Breast epithelium (tissue), 3 donors: ENCODE data around the gene DUOXA2.

Source experiments
- POLR2A ChIP-seq: fragments of 450-650 bp; IDR thresholded peaks from one replicate; pipeline ENCODE4 v1.6.1; 2016; ENCODE audit warnings: antibody characterized with exemption, mild to moderate bottlenecking, moderate library complexity
- POLR2AphosphoS5 ChIP-seq, 3 donors: sonication (generic); formaldehyde crosslinking; IDR thresholded peaks; one replicate each; pipeline ENCODE4 v1.6.1; 2017; ENCODE audit warnings: antibody characterized with exemption in 3 of 3
- TF ChIP-seq, protein P1 (sequence below), 3 donors: fragments of 450-650 bp; IDR thresholded peaks; one replicate each; pipeline ENCODE4 v1.5.1; 2016 to 2017; ENCODE audit warnings: antibody characterized with exemption in 3 of 3, mild to moderate bottlenecking in 3 of 3, moderate library complexity in 3 of 3

DNA sequence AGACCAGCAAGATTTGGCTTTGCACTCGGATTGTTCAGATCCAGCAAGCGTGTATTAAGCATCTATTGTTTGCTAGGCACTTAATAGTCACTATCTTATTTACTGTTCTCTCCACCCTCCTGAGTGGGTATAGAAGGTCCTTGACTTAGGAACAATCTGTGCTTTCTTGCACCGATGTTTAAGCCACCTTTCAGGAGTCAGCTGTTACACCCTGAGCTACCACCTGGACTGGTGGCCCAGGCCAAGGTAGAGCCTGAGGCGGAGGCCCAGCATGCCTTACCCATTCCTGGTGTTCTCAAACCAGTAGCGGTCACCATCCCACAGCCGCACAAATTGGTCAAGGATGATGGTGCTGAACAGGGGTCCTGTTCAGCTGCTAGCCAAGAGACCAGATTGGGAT lies 25.6 kb downstream of the DUOXA2 start:
- TF ChIP-seq POLR2A (no peak), POLR2AphosphoS5 (IDR thresholded peaks at IDR 0.05) (no peak)
- TF ChIP-seq, protein P1, sequence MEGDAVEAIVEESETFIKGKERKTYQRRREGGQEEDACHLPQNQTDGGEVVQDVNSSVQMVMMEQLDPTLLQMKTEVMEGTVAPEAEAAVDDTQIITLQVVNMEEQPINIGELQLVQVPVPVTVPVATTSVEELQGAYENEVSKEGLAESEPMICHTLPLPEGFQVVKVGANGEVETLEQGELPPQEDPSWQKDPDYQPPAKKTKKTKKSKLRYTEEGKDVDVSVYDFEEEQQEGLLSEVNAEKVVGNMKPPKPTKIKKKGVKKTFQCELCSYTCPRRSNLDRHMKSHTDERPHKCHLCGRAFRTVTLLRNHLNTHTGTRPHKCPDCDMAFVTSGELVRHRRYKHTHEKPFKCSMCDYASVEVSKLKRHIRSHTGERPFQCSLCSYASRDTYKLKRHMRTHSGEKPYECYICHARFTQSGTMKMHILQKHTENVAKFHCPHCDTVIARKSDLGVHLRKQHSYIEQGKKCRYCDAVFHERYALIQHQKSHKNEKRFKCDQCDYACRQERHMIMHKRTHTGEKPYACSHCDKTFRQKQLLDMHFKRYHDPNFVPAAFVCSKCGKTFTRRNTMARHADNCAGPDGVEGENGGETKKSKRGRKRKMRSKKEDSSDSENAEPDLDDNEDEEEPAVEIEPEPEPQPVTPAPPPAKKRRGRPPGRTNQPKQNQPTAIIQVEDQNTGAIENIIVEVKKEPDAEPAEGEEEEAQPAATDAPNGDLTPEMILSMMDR (IDR thresholded peaks at IDR 0.05) = no peak
